ENCODE results near the gene PRKCA. TPM values are rescaled to one million over a fixed set of nuclear protein-coding genes. Genes with fewer than 3 reads are reported as not detected.
A peak's percentile ranks its signal among the peaks of the same experiment; 100 is the strongest.

The PRKCA gene
- total and polyA plus RNA-seq, 2 experiments from 2014 or later = 6.4 to 35.4 TPM

GRCh38 chr17:66351033-66351432 is 48.6 kb downstream of the PRKCA start:
- no peaks in the 10 kb centered on the region for H3K9me2 ChIP-seq (ENCODE audit: insufficient read depth)
- H2AFZ ChIP-seq = no peak overlapping the region
- Mint-ChIP-seq H3K27me3 (ENCODE audit: insufficient read depth, low read depth, poor library complexity) (peaks cover 3% of the 10 kb centered on the region), H3K4me1 (peaks cover 29% of the 10 kb centered on the region), H3K36me3 (ENCODE audit: low read depth) (no peaks in the 10 kb centered on the region), H3K9me3 (no peaks in the 10 kb centered on the region), H3K4me3 (no peak overlapping the region), H3K27ac (no peak overlapping the region)
- no peaks in the 10 kb centered on the region for H4K20me1 ChIP-seq (replicated peaks; ENCODE audit: insufficient read depth)
- H3K79me2 ChIP-seq (replicated peaks; ENCODE audit: insufficient read depth) = peaks cover 3% of the 10 kb centered on the region
- no peak for ATAC-seq
- H3K27me3 ChIP-seq (ENCODE audit: insufficient read depth) = no peaks in the 10 kb centered on the region
- DNase-seq (ENCODE audit: low spot score) = no peak
- H3K4me1 ChIP-seq (ENCODE audit: insufficient read depth) = no peaks in the 10 kb centered on the region
- H3K4me2 ChIP-seq = no peak overlapping the region
- H3F3A ChIP-seq (replicated peaks; ENCODE audit: low read depth) = no peaks in the 10 kb centered on the region
- H3K36me3 ChIP-seq (ENCODE audit: insufficient read depth) = no peaks in the 10 kb centered on the region
- no peak overlapping the region for H3K27ac ChIP-seq (ENCODE audit: low read depth)
- TF ChIP-seq CREB1 (CRISPR knock-in tag; IDR thresholded peaks at IDR 0.05; ENCODE audit: low read depth) (no peak), ETS1 (IDR thresholded peaks at IDR 0.05) (no peak), JUNB (IDR thresholded peaks at IDR 0.05; ENCODE audit: unreplicated experiment) (no peak), NANOG (IDR thresholded peaks at IDR 0.05; ENCODE audit: borderline replicate concordance) (no peak), EZH2 (IDR thresholded peaks at IDR 0.05; ENCODE audit: low read depth, unreplicated experiment) (no peak), ZNF331 (CRISPR knock-in tag; IDR thresholded peaks at IDR 0.05; ENCODE audit: low read depth) (no peak)
- H3K4me3 ChIP-seq = no peak overlapping the region

GRCh38 chr17:66351701-66352100 is 49.3 kb downstream of the PRKCA start:
- DNase-seq (ENCODE audit: low spot score) (no peak), ATAC-seq (no peak)
- Mint-ChIP-seq H3K9me3 (no peaks in the 10 kb centered on the region), H3K4me3 (no peak overlapping the region), H3K36me3 (ENCODE audit: low read depth) (no peaks in the 10 kb centered on the region), H3K27ac (0 out of 2 replicates have a peak overlapping the region, but pooled peaks have one; percentile 31), H3K4me1 (peaks cover 29% of the 10 kb centered on the region), H3K27me3 (ENCODE audit: insufficient read depth, low read depth, poor library complexity) (peaks cover 1% of the 10 kb centered on the region)
- Histone ChIP-seq H3K36me3 (ENCODE audit: insufficient read depth) (no peaks in the 10 kb centered on the region), H3K27me3 (ENCODE audit: insufficient read depth) (no peaks in the 10 kb centered on the region), H2AFZ (no peak overlapping the region), H3K4me3 (no peak overlapping the region), H3K27ac (ENCODE audit: low read depth) (no peak overlapping the region), H4K20me1 (replicated peaks; ENCODE audit: insufficient read depth) (no peaks in the 10 kb centered on the region), H3K4me1 (ENCODE audit: insufficient read depth) (no peaks in the 10 kb centered on the region), H3K4me2 (no peak overlapping the region), H3K9me2 (ENCODE audit: insufficient read depth) (no peaks in the 10 kb centered on the region), H3F3A (replicated peaks; ENCODE audit: low read depth) (no peaks in the 10 kb centered on the region), H3K79me2 (replicated peaks; ENCODE audit: insufficient read depth) (peaks cover 3% of the 10 kb centered on the region)
- TF ChIP-seq JUNB (IDR thresholded peaks at IDR 0.05; ENCODE audit: unreplicated experiment) (no peak), NANOG (IDR thresholded peaks at IDR 0.05; ENCODE audit: borderline replicate concordance) (no peak), ZNF114 (CRISPR knock-in tag; IDR thresholded peaks at IDR 0.05) (no peak), ZNF462 (CRISPR knock-in tag; IDR thresholded peaks at IDR 0.05) (no peak), STAT1 (IDR thresholded peaks at IDR 0.05; ENCODE audit: unreplicated experiment) (no peak)
